Stimulated activated CD4-positive, alpha-beta T cell treated with anti-CD3 and anti-CD28 coated beads, Interleukin-12 subunit alpha, Interleukin-12 subunit beta, amount 100 ng/mL, for 24 hours (primary cell): ENCODE data around the gene ADAP2.
"Not testable (repeated sequence)": the region's sequence is repeated elsewhere in the genome, so short reads cannot be mapped to it uniquely, and the experiment has no call there.

Source experiments
- DNase-seq, 2 experiments: peaks; one replicate each; pipeline ENCODE4 v3.0.0-alpha.2; 2020; ENCODE audit warnings: low read depth in 2 of 2

Gene ADAP2

GRCh38 chr17:30929861-30930260 lies 8.1 kb downstream of the ADAP2 start:
- not testable (repeated sequence) for DNase-seq

- DNase-seq, result no peak
Observed at GRCh38 chr17:30930495-30930894, 8.8 kb downstream of the ADAP2 start.

GRCh38 chr17:30931582-30931981 lies 9.8 kb downstream of the ADAP2 start:
- not testable (repeated sequence) for DNase-seq

- no peak for DNase-seq
Observed at GRCh38 chr17:30933966-30934365, 12.2 kb downstream of the ADAP2 start.

GRCh38 chr17:30939051-30939689 lies 17.4 kb downstream of the ADAP2 start:
- DNase-seq, result no peak

- DNase-seq, result no peak
Observed at GRCh38 chr17:30942308-30943079, 20.7 kb downstream of the ADAP2 start.

GRCh38 chr17:30947796-30948195 lies 26.1 kb downstream of the ADAP2 start:
- DNase-seq, result no peak

GRCh38 chr17:30950189-30950588 lies 28.4 kb downstream of the ADAP2 start:
- DNase-seq, result no peak

- no peak for DNase-seq
Observed at GRCh38 chr17:30950669-30951399, 29.1 kb downstream of the ADAP2 start.

- DNase-seq, result no peak
Observed at GRCh38 chr17:30952638-30953393, 31.1 kb downstream of the ADAP2 start.

GRCh38 chr17:30954046-30954830 lies 32.5 kb downstream of the ADAP2 start:
- no peak for DNase-seq

GRCh38 chr17:30956764-30957374 lies 35.1 kb downstream of the ADAP2 start:
- DNase-seq, result no peak

GRCh38 chr17:30957741-30958140 lies 36.0 kb downstream of the ADAP2 start:
- no peak for DNase-seq

GRCh38 chr17:30958187-30958586 lies 36.4 kb downstream of the ADAP2 start:
- no peak for DNase-seq

- no peak for DNase-seq
Observed at GRCh38 chr17:30961209-30962188, 39.8 kb downstream of the ADAP2 start.

GRCh38 chr17:30964312-30964711 lies 42.6 kb downstream of the ADAP2 start:
- DNase-seq, result not testable (repeated sequence)

- no peak for DNase-seq
Observed at GRCh38 chr17:30964876-30965275, 43.1 kb downstream of the ADAP2 start.

GRCh38 chr17:30965686-30966085 lies 43.9 kb downstream of the ADAP2 start:
- no peak for DNase-seq

- DNase-seq, result not testable (repeated sequence)
Observed at GRCh38 chr17:30967911-30968310, 46.2 kb downstream of the ADAP2 start.
